Dermis blood vessel endothelial cell (primary cell): ENCODE measurements around the gene ATF6B. TPM values are rescaled to one million over a fixed set of nuclear protein-coding genes. Genes with fewer than 3 reads are reported as not detected.
"Not testable (repeated sequence)": the region's sequence is repeated elsewhere in the genome, so short reads cannot be mapped to it uniquely, and the experiment has no call there.

ENCODE experiments used
- DNase-seq: peaks from one replicate; pipeline ENCODE4 v3.0.0; 2010
- total RNA-seq: library from RNA; depleted of rRNA; stranded (reverse); fragments of >200 nt; gene quantifications from 2 replicates; pipeline ENCODE4 v1.2.3, GENCODE V29; 2014

The ATF6B gene
- total RNA-seq, 1 donor from 2014 or later: 13.4 TPM

GRCh38 chr6:32154514-32155161 lies 26.6 kb upstream of the ATF6B start:
- DNase-seq: peak; percentile 77

GRCh38 chr6:32153564-32154513 lies 25.8 kb upstream of the ATF6B start, which contains the start of gene PPT2:
TSS of gene PPT2 (plus strand) at chr6:32154141. CDS start at chr6:32154595, 454 bp downstream.
- peak; percentile 95 for DNase-seq

- DNase-seq: peak; percentile 36
These were observed 24.9 kb upstream of the ATF6B start for GRCh38 chr6:32152769-32153563.

GRCh38 chr6:32151863-32152768 lies 24.1 kb upstream of the ATF6B start, which contains the start of gene PRRT1:
TSS of gene PRRT1 (minus strand) at chr6:32151939. CDS start at chr6:32151827, 112 bp downstream.
- DNase-seq: no peak

GRCh38 chr6:32151181-32151862 lies 23.3 kb upstream of the ATF6B start:
- no peak for DNase-seq

- DNase-seq: no peak
These were observed 22.2 kb upstream of the ATF6B start for GRCh38 chr6:32149932-32150870.

- DNase-seq: no peak
These were observed 21.2 kb upstream of the ATF6B start for GRCh38 chr6:32149092-32149755.

- peak; percentile 53 for DNase-seq
These were observed 20.4 kb upstream of the ATF6B start for GRCh38 chr6:32148289-32149091.

GRCh38 chr6:32147401-32148132 lies 19.5 kb upstream of the ATF6B start:
- DNase-seq: no peak

GRCh38 chr6:32146687-32147086 lies 18.6 kb upstream of the ATF6B start:
- DNase-seq: no peak

- DNase-seq: no peak
These were observed 18.2 kb upstream of the ATF6B start for GRCh38 chr6:32146287-32146686.

- not testable (repeated sequence) for DNase-seq
These were observed 16.2 kb upstream of the ATF6B start for GRCh38 chr6:32144238-32144637.

GRCh38 chr6:32140420-32141046 lies 12.5 kb upstream of the ATF6B start:
- no peak for DNase-seq

GRCh38 chr6:32139590-32139989 lies 11.5 kb upstream of the ATF6B start:
- DNase-seq: no peak

- DNase-seq: no peak
These were observed 9.4 kb upstream of the ATF6B start for GRCh38 chr6:32137454-32137853.

GRCh38 chr6:32133786-32134185 lies 5.7 kb upstream of the ATF6B start:
- DNase-seq: no peak

- no peak for DNase-seq
These were observed 4.1 kb upstream of the ATF6B start for GRCh38 chr6:32132110-32132509.
